Measurements from ENCODE around the gene PTPRD. TPM values are rescaled to one million over a fixed set of nuclear protein-coding genes. Genes with fewer than 3 reads are reported as not detected.

Gene PTPRD
- total and polyA plus RNA-seq, 9 of the 15 experiments (the other 6 are each of a cell fraction or from before 2014, with no cell fraction given) = 0.11 TPM; not detected in 8

- intact Hi-C loops (cut with micrococcal nuclease) = no loop called here
- CTCF ChIA-PET (ENCODE audit: low intra/inter-chr PET ratio) = no interaction called here
- no peak for TF ChIP-seq ARNT (IDR thresholded peaks at IDR 0.05)
- no peak for TF ChIP-seq ZNF592 (IDR thresholded peaks at IDR 0.05)
- no peak for TF ChIP-seq ARID3B (CRISPR knock-in tag; IDR thresholded peaks at IDR 0.05; ENCODE audit: borderline replicate concordance)
- no peak for TF ChIP-seq RAD51 (IDR thresholded peaks at IDR 0.05; ENCODE audit: borderline replicate concordance, low read depth)
- no peak for TF ChIP-seq BRF2 (IDR thresholded peaks at IDR 0.05; ENCODE audit: borderline replicate concordance, insufficient read depth, insufficient read length)
- TF ChIP-seq CBX5 (IDR thresholded peaks at IDR 0.05; ENCODE audit: borderline replicate concordance, low read depth) = no peak
- TF ChIP-seq ELF4 (CRISPR knock-in tag; IDR thresholded peaks at IDR 0.05) = no peak
- TF ChIP-seq TBL1XR1 (IDR thresholded peaks at IDR 0.05; ENCODE audit: low read length in 2 of 2) = no peak
- TF ChIP-seq, protein P1, sequence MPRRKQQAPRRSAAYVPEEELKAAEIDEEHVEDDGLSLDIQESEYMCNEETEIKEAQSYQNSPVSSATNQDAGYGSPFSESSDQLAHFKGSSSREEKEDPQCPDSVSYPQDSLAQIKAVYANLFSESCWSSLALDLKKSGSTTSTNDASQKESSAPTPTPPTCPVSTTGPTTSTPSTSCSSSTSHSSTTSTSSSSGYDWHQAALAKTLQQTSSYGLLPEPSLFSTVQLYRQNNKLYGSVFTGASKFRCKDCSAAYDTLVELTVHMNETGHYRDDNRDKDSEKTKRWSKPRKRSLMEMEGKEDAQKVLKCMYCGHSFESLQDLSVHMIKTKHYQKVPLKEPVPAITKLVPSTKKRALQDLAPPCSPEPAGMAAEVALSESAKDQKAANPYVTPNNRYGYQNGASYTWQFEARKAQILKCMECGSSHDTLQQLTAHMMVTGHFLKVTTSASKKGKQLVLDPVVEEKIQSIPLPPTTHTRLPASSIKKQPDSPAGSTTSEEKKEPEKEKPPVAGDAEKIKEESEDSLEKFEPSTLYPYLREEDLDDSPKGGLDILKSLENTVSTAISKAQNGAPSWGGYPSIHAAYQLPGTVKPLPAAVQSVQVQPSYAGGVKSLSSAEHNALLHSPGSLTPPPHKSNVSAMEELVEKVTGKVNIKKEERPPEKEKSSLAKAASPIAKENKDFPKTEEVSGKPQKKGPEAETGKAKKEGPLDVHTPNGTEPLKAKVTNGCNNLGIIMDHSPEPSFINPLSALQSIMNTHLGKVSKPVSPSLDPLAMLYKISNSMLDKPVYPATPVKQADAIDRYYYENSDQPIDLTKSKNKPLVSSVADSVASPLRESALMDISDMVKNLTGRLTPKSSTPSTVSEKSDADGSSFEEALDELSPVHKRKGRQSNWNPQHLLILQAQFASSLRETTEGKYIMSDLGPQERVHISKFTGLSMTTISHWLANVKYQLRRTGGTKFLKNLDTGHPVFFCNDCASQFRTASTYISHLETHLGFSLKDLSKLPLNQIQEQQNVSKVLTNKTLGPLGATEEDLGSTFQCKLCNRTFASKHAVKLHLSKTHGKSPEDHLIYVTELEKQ (CRISPR knock-in tag; IDR thresholded peaks at IDR 0.05) = no peak
- no peak for TF ChIP-seq MIER1 (IDR thresholded peaks at IDR 0.05; ENCODE audit: low read depth)
- no peak for TF ChIP-seq ZNF695 (CRISPR knock-in tag; IDR thresholded peaks at IDR 0.05)
- TF ChIP-seq ESRRB (CRISPR knock-in tag; IDR thresholded peaks at IDR 0.05; ENCODE audit: borderline replicate concordance) = no peak
- TF ChIP-seq BCOR (IDR thresholded peaks at IDR 0.05) = no peak
These were observed 7.4 kb downstream of the PTPRD start for GRCh38 chr9:10605388-10605787.

More at GRCh38 chr9:10605388-10605787, 7.4 kb downstream of the PTPRD start:
- Histone ChIP-seq H3K36me3 (ENCODE audit: control insufficient read depth, insufficient read depth, low read length) (no peaks in the 10 kb centered on the region), H3K9ac (ENCODE audit: insufficient read depth in 1 of 2, low read depth in 2 of 2, low read length in 2 of 2) (no peak overlapping the region), H3K4me1 (replicated peaks in 1 of 2; ENCODE audit: control insufficient read depth in 2 of 2, insufficient read depth in 2 of 2, low read length in 2 of 2) (no peaks in the 10 kb centered on the region), H3K27ac (ENCODE audit: extremely low read depth, low read depth, low read length) (no peak overlapping the region), H4K20me1 (replicated peaks; ENCODE audit: control insufficient read depth, insufficient read depth, low read length) (no peaks in the 10 kb centered on the region), H3K4me3 (no peak overlapping the region), H3K27me3 (ENCODE audit: control insufficient read depth in 2 of 2, insufficient read depth in 2 of 2, low read length in 2 of 2) (no peaks in the 10 kb centered on the region), H2AFZ (ENCODE audit: low read depth, low read length) (no peak overlapping the region), H3K9me3 (replicated peaks; ENCODE audit: control insufficient read depth, insufficient read depth, low read depth, low read length) (no peaks in the 10 kb centered on the region), H3K9me1 (ENCODE audit: control insufficient read depth, insufficient read depth, low read length) (no peaks in the 10 kb centered on the region), H3K79me2 (ENCODE audit: control insufficient read depth, insufficient read depth, low read length) (no peaks in the 10 kb centered on the region), H3K4me2 (ENCODE audit: insufficient read depth, low read length) (no peak overlapping the region)
- in situ Hi-C loops (cut with MboI) = no loop called here
- no peak for ATAC-seq
- POLR2A ChIA-PET = no interaction called here
- WGBS (ENCODE audit: insufficient coverage, low coverage, missing lambda C conversion rate) = 0% methylated on average over 4 of the region's 4 CpGs
- no peak for DNase-seq (ENCODE audit: extremely low read depth in 1 of 4, low spot score in 3 of 4)
- no peak for FAIRE-seq
- BruUV-seq (replicated peaks) = no TSS peak
